A673 (cell line): ENCODE data around the gene NBAS.

Source experiments
- EZH2 ChIP-seq: fragments of 200-600 bp; sonication (generic); IDR thresholded peaks from 2 replicates; pipeline ENCODE4 v1.6.1; 2017; ENCODE audit warnings: borderline replicate concordance, low read depth, mild to moderate bottlenecking, mixed read lengths, antibody characterized with exemption, low read length; ENCODE audit not compliant: poor library complexity, severe bottlenecking
- TF ChIP-seq, protein P1 (sequence below): fragments of 300-800, 200-600 bp; sonication (generic); conservative IDR thresholded peaks from 2 replicates; pipeline ENCODE4 v1.5.1; 2017; ENCODE audit warnings: low read depth, mild to moderate bottlenecking, antibody characterized with exemption, low read length, moderate library complexity, mixed read lengths

DNA sequence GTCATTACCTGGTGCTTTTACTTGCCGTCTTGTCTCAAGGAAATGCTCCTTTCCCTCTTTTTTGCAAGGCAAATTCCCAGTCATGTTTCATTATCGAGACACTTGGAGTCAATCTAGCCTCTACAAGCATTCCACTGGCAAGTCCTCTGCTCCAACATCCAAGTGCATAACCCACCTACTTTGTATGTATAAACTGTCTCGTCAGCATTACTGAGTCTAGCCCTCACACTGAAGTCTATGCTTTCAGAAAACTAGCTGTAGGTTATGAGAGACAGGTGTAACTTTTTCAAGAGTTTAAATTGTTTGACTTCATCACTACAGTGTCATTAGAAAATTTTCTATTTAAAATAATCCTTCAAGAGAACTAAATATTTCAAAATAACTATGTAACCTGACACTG is 319.2 kb downstream of the NBAS start:
- TF ChIP-seq, protein P1, sequence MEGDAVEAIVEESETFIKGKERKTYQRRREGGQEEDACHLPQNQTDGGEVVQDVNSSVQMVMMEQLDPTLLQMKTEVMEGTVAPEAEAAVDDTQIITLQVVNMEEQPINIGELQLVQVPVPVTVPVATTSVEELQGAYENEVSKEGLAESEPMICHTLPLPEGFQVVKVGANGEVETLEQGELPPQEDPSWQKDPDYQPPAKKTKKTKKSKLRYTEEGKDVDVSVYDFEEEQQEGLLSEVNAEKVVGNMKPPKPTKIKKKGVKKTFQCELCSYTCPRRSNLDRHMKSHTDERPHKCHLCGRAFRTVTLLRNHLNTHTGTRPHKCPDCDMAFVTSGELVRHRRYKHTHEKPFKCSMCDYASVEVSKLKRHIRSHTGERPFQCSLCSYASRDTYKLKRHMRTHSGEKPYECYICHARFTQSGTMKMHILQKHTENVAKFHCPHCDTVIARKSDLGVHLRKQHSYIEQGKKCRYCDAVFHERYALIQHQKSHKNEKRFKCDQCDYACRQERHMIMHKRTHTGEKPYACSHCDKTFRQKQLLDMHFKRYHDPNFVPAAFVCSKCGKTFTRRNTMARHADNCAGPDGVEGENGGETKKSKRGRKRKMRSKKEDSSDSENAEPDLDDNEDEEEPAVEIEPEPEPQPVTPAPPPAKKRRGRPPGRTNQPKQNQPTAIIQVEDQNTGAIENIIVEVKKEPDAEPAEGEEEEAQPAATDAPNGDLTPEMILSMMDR = no peak
- TF ChIP-seq EZH2 = no peak
